HepG2 (cell line): ENCODE results near the gene MISP3. TPM values are rescaled to one million over a fixed set of nuclear protein-coding genes. Genes with fewer than 3 reads are reported as not detected.

Experiments used
- CAMTA2 ChIP-seq: sonication (generic); formaldehyde crosslinking; IDR thresholded peaks from 2 replicates; pipeline ENCODE4 v1.4.0; 2020; ENCODE audit warnings: mild to moderate bottlenecking, missing genetic modification reagents, borderline replicate concordance
- DBP ChIP-seq: sonication (generic); formaldehyde crosslinking; IDR thresholded peaks from 2 replicates; pipeline ENCODE4 v1.4.0; 2020; ENCODE audit warnings: missing genetic modification reagents; ENCODE audit errors: not compliant biosample characterization
- FOXO1 ChIP-seq: sonication (generic); formaldehyde crosslinking; IDR thresholded peaks from 2 replicates; pipeline ENCODE4 v1.4.0; 2020; ENCODE audit warnings: missing genetic modification reagents
- GTF2F1 ChIP-seq: fragments of 150-350 bp; IDR thresholded peaks from 2 replicates; pipeline ENCODE4 v1.6.1; 2014; ENCODE audit warnings: low read length
- JUNB ChIP-seq: sonication (generic); formaldehyde crosslinking; IDR thresholded peaks from 2 replicates; pipeline ENCODE4 v1.8.0; 2022; ENCODE audit warnings: missing genetic modification reagents, mild to moderate bottlenecking, borderline replicate concordance
- KAT8 ChIP-seq: IDR thresholded peaks from 2 replicates; pipeline ENCODE4 v1.6.1; 2016; ENCODE audit warnings: missing genetic modification reagents, missing compliant biosample characterization
- PTBP1 ChIP-seq: fragments of 200-400 bp; formaldehyde crosslinking; IDR thresholded peaks from 2 replicates; pipeline ENCODE4 v1.6.1; 2018; ENCODE audit warnings: low read length, low read depth; ENCODE audit not compliant: poor library complexity, severe bottlenecking
- SAP130 ChIP-seq: IDR thresholded peaks from 2 replicates; pipeline ENCODE4 v1.6.1; 2016; ENCODE audit warnings: low read depth
- SNAI1 ChIP-seq: sonication (generic); formaldehyde crosslinking; IDR thresholded peaks from 2 replicates; pipeline ENCODE4 v1.5.0; 2020; ENCODE audit warnings: mild to moderate bottlenecking, missing genetic modification reagents, borderline replicate concordance
- SNRNP70 ChIP-seq: fragments of 200-400 bp; formaldehyde crosslinking; IDR thresholded peaks from 2 replicates; pipeline ENCODE4 v1.6.1; 2017; ENCODE audit warnings: mild to moderate bottlenecking, low read depth, low read length, moderate library complexity
- SRY ChIP-seq: sonication (generic); formaldehyde crosslinking; IDR thresholded peaks from 2 replicates; pipeline ENCODE4 v1.8.0; 2022; ENCODE audit warnings: mild to moderate bottlenecking, missing genetic modification reagents
- SSRP1 ChIP-seq: IDR thresholded peaks from 2 replicates; pipeline ENCODE4 v1.6.1; 2016; ENCODE audit warnings: control low read depth
- TBX2 ChIP-seq: sonication (generic); formaldehyde crosslinking; IDR thresholded peaks from 2 replicates; pipeline ENCODE4 v1.5.0; 2020; ENCODE audit warnings: missing genetic modification reagents, mild to moderate bottlenecking, borderline replicate concordance
- THAP11 ChIP-seq: IDR thresholded peaks from 2 replicates; pipeline ENCODE4 v1.6.1; 2016; ENCODE audit warnings: missing biosample characterization, missing genetic modification reagents
- TOPORS ChIP-seq: sonication (generic); formaldehyde crosslinking; IDR thresholded peaks from 2 replicates; pipeline ENCODE4 v1.8.0; 2023; ENCODE audit warnings: mild to moderate bottlenecking, missing genetic modification reagents
- TRIM22 ChIP-seq: fragments of 450-650 bp; IDR thresholded peaks from 2 replicates; pipeline ENCODE4 v1.6.1; 2017
- ZNF12 ChIP-seq: sonication (generic); formaldehyde crosslinking; IDR thresholded peaks from 2 replicates; pipeline ENCODE4 v1.5.0; 2020; ENCODE audit warnings: missing genetic modification reagents
- ZNF18 ChIP-seq: sonication (generic); formaldehyde crosslinking; IDR thresholded peaks from 2 replicates; pipeline ENCODE4 v1.8.0; 2022; ENCODE audit warnings: mild to moderate bottlenecking, missing genetic modification reagents; ENCODE audit not compliant: insufficient replicate concordance
- ZNF574 ChIP-seq: sonication (generic); formaldehyde crosslinking; IDR thresholded peaks from 2 replicates; pipeline ENCODE4 v1.4.0; 2020; ENCODE audit warnings: missing genetic modification reagents
- ZNF580 ChIP-seq: IDR thresholded peaks from 2 replicates; pipeline ENCODE4 v1.6.1; 2016; ENCODE audit warnings: low read depth, borderline replicate concordance
- ZNF607 ChIP-seq: sonication (generic); formaldehyde crosslinking; IDR thresholded peaks from 2 replicates; pipeline ENCODE4 v1.5.1; 2020; ENCODE audit warnings: missing genetic modification reagents, mild to moderate bottlenecking, borderline replicate concordance
- ZNF614 ChIP-seq: IDR thresholded peaks from 2 replicates; pipeline ENCODE4 v1.6.1; 2018; ENCODE audit warnings: missing biosample characterization, missing genetic modification reagents, inconsistent platforms, borderline replicate concordance
- ZNF816 ChIP-seq: sonication (generic); formaldehyde crosslinking; IDR thresholded peaks from 2 replicates; pipeline ENCODE4 v1.8.0; 2022; ENCODE audit warnings: missing genetic modification reagents, mild to moderate bottlenecking, borderline replicate concordance
- polyA plus RNA-seq, 8 experiments: library from polyadenylated mRNA; depleted of rRNA in 3 of 8; stranded (reverse) in 7 of 8; unstranded in 1 of 8; fragments of >200 nt; fragmentation: Illumina TruSeq in 4 of 8; extraction: Trizol in 4 of 8; gene quantifications; 2 replicates each; pipeline versions ENCODE4 v1.2.1 to v1.2.3, GENCODE V29; 2011 to 2016; ENCODE audit warnings: low read depth in 4 of 8, missing spikeins in 1 of 8, mixed read lengths in 1 of 8; ENCODE audit not compliant: insufficient read depth in 1 of 8
- total RNA-seq, 5 experiments: library from RNA; depleted of rRNA; stranded (reverse); fragments of >200 nt; fragmentation: Illumina TruSeq; extraction: Trizol; gene quantifications; 2 replicates each; pipeline ENCODE4 v1.2.3, GENCODE V29; 2016; ENCODE audit warnings: low read depth in 1 of 5

The MISP3 gene
- total and polyA plus RNA-seq, 2 of the 13 experiments (the other 11 are each of a cell fraction or from before 2014, with no cell fraction given) = 2.5 to 5.4 TPM

GRCh38 chr19:14080887-14081796 lies 8.6 kb downstream of the MISP3 start (continued):
- peak; percentile 43 for TF ChIP-seq ZNF18 (CRISPR knock-in tag)
- TF ChIP-seq TRIM22 = no peak
- TF ChIP-seq KAT8 = peak; percentile 89
- TF ChIP-seq GTF2F1 = no peak
- TF ChIP-seq SNRNP70 = no peak
- peak; percentile 67 for TF ChIP-seq ZNF614
- no peak for TF ChIP-seq SSRP1
- TF ChIP-seq FOXO1 (CRISPR knock-in tag) = peak; percentile 56; the same call in 1 of the 2 replicates
- no peak for TF ChIP-seq SNAI1 (CRISPR knock-in tag)
- TF ChIP-seq TBX2 (CRISPR knock-in tag) = peak; percentile 67; the same call in 1 of the 2 replicates
- TF ChIP-seq PTBP1 = no peak
- no peak for TF ChIP-seq TOPORS (CRISPR knock-in tag)
- TF ChIP-seq ZNF12 (CRISPR knock-in tag) = no peak
- TF ChIP-seq THAP11 (CRISPR knock-in tag) = peak; percentile 99
- peak; percentile 92 for TF ChIP-seq ZNF574 (CRISPR knock-in tag)
- TF ChIP-seq ZNF607 (CRISPR knock-in tag) = peak; percentile 51; the same call in 1 of the 2 replicates
- TF ChIP-seq DBP (CRISPR knock-in tag) = no peak
- TF ChIP-seq SRY (CRISPR knock-in tag) = peak; percentile 65; the same call in 1 of the 2 replicates
- no peak for TF ChIP-seq ZNF816
- no peak for TF ChIP-seq ZNF580 (CRISPR knock-in tag)
- no peak for TF ChIP-seq JUNB
- no peak for TF ChIP-seq CAMTA2 (CRISPR knock-in tag)
- TF ChIP-seq SAP130 (CRISPR knock-in tag) = peak; percentile 85
